DOHH2 (cell line): Measurements from ENCODE around the gene GALNTL6.

ENCODE experiments used
- EZH2phosphoT487 ChIP-seq: fragments of 200-600 bp; sonication (generic); IDR thresholded peaks from 2 replicates; pipeline ENCODE4 v1.6.1; 2017; ENCODE audit warnings: borderline replicate concordance, mild to moderate bottlenecking, antibody characterized with exemption, low read length, moderate library complexity, mixed read lengths
- TF ChIP-seq, protein P1 (sequence below): fragments of 200-600 bp; sonication (generic); IDR thresholded peaks from one replicate; pipeline ENCODE4 v1.5.1; 2014; ENCODE audit warnings: antibody characterized with exemption, mild to moderate bottlenecking, low read depth, low read length; ENCODE audit not compliant: poor library complexity, severe bottlenecking

- TF ChIP-seq, protein P1, sequence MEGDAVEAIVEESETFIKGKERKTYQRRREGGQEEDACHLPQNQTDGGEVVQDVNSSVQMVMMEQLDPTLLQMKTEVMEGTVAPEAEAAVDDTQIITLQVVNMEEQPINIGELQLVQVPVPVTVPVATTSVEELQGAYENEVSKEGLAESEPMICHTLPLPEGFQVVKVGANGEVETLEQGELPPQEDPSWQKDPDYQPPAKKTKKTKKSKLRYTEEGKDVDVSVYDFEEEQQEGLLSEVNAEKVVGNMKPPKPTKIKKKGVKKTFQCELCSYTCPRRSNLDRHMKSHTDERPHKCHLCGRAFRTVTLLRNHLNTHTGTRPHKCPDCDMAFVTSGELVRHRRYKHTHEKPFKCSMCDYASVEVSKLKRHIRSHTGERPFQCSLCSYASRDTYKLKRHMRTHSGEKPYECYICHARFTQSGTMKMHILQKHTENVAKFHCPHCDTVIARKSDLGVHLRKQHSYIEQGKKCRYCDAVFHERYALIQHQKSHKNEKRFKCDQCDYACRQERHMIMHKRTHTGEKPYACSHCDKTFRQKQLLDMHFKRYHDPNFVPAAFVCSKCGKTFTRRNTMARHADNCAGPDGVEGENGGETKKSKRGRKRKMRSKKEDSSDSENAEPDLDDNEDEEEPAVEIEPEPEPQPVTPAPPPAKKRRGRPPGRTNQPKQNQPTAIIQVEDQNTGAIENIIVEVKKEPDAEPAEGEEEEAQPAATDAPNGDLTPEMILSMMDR = no peak
- TF ChIP-seq EZH2phosphoT487 = no peak
Observed at GRCh38 chr4:172124656-172125308, 311.6 kb downstream of the GALNTL6 start.
